Endodermal cell (in vitro differentiated cells): ENCODE measurements around the gene C4orf33. TPM values are rescaled to one million over a fixed set of nuclear protein-coding genes. Genes with fewer than 3 reads are reported as not detected.
A peak's percentile ranks its signal among the peaks of the same experiment; 100 is the strongest.

ENCODE experiments used
- DNase-seq: peaks from one replicate; pipeline ENCODE4 v3.0.0-alpha.2; 2017
- H3K27ac ChIP-seq: 2 replicates; pipeline ENCODE4 v1.5.1; 2013; ENCODE audit warnings: mild to moderate bottlenecking, low read depth, low read length, moderate library complexity
- H3K27me3 ChIP-seq: 2 replicates; pipeline ENCODE4 v1.6.1; 2013; ENCODE audit warnings: mild to moderate bottlenecking, low read length, moderate library complexity; ENCODE audit not compliant: insufficient read depth, control insufficient read depth, poor library complexity, severe bottlenecking
- H3K36me3 ChIP-seq: 2 replicates; pipeline ENCODE4 v1.7.0; 2013; ENCODE audit warnings: mild to moderate bottlenecking, low read length, moderate library complexity; ENCODE audit not compliant: control insufficient read depth, insufficient read depth
- H3K4me1 ChIP-seq: one replicate; pipeline ENCODE4 v1.7.0; 2013; ENCODE audit warnings: low read length; ENCODE audit not compliant: control insufficient read depth, insufficient read depth
- H3K4me3 ChIP-seq: 2 replicates; pipeline ENCODE4 v1.5.1; 2013; ENCODE audit warnings: mild to moderate bottlenecking, low read length, moderate library complexity
- H3K9ac ChIP-seq: 2 replicates; pipeline ENCODE4 v1.6.1; 2013; ENCODE audit warnings: mild to moderate bottlenecking, low read length, moderate library complexity; ENCODE audit not compliant: poor library complexity, severe bottlenecking; ENCODE audit errors: extremely low read depth
- H3K9me3 ChIP-seq: 2 replicates; pipeline ENCODE4 v1.6.1; 2013; ENCODE audit warnings: mild to moderate bottlenecking, low read length, moderate library complexity; ENCODE audit not compliant: control insufficient read depth
- H3K27ac Mint-ChIP-seq: 2 replicates; pipeline ENCODE4 v1.8.0; 2020; ENCODE audit warnings: mixed read lengths
- H3K27me3 Mint-ChIP-seq: 2 replicates; pipeline ENCODE4 v1.8.0; 2021; ENCODE audit warnings: mild to moderate bottlenecking, mixed read lengths; ENCODE audit not compliant: insufficient read depth
- H3K36me3 Mint-ChIP-seq: 2 replicates; pipeline ENCODE4 v1.8.0; 2020; ENCODE audit warnings: low read depth, mixed read lengths
- H3K4me1 Mint-ChIP-seq: 2 replicates; pipeline ENCODE4 v1.8.0; 2020; ENCODE audit warnings: mixed read lengths
- H3K4me3 Mint-ChIP-seq: 2 replicates; pipeline ENCODE4 v1.8.0; 2020; ENCODE audit warnings: mild to moderate bottlenecking, moderate library complexity, mixed read lengths
- H3K9me3 Mint-ChIP-seq: 2 replicates; pipeline ENCODE4 v1.8.0; 2020; ENCODE audit warnings: mild to moderate bottlenecking, mixed read lengths
- CTCF ChIP-seq: fragments of 200-600 bp; sonication (generic); conservative IDR thresholded peaks from 2 replicates; pipeline ENCODE4 v1.5.0; 2021; ENCODE audit warnings: antibody characterized with exemption, mild to moderate bottlenecking
- WGBS, 2 experiments: methylation state at CpG; one replicate each; pipeline versions ENCODE4 v1.1.5 to v1.1.7; 2013; ENCODE audit warnings: missing lambda C conversion rate in 2 of 2, mixed read lengths in 1 of 2; ENCODE audit not compliant: insufficient coverage in 1 of 2, insufficient read length in 1 of 2; 5-methylcytosine and 5-hydroxymethylcytosine counted together
- total RNA-seq, 2 donors: library from RNA; stranded (reverse); fragmentation: NEBNext Ultra II Directional in 1 of 2; extraction: Animal tissue kit (Norgen Biotek cat#: 25700) in 1 of 2; gene quantifications; 2 replicates in 1 of 2; 3 replicates in 1 of 2; pipeline ENCODE4 v1.2.1, GENCODE V29; 2021

C4orf33 gene
- total RNA-seq, 2 donors from 2014 or later = 3.6 to 6.1 TPM

GRCh38 chr4:129140521-129140920, 44.6 kb downstream of the C4orf33 start:
- H3K4me1 Mint-ChIP-seq = peaks cover 25% of the 10 kb centered on the region
- no peaks in the 10 kb centered on the region for H3K9me3 ChIP-seq
- no peak for DNase-seq
- H3K9me3 Mint-ChIP-seq = no peaks in the 10 kb centered on the region
- peaks cover 10% of the 10 kb centered on the region for H3K27me3 ChIP-seq
- H3K27ac ChIP-seq = no peak overlapping the region
- H3K36me3 ChIP-seq = no peaks in the 10 kb centered on the region
- H3K27ac Mint-ChIP-seq = no peak overlapping the region
- peaks cover 6% of the 10 kb centered on the region for H3K4me1 ChIP-seq
- H3K9ac ChIP-seq = no peak overlapping the region
- no peak overlapping the region for H3K4me3 ChIP-seq
- 69% methylated on average over 2 of the region's 2 CpGs; no CpG with 5 or more reads in 1 of the 2 experiments for WGBS, 2 experiments
- H3K4me3 Mint-ChIP-seq = no peak overlapping the region
- H3K27me3 Mint-ChIP-seq = peaks cover 24% of the 10 kb centered on the region
- TF ChIP-seq CTCF = peak; percentile 51
- H3K36me3 Mint-ChIP-seq = no peaks in the 10 kb centered on the region

GRCh38 chr4:129143359-129143758, 47.4 kb downstream of the C4orf33 start:
- TF ChIP-seq CTCF = no peak
- H3K9me3 ChIP-seq = no peaks in the 10 kb centered on the region
- no peak for DNase-seq
- peaks cover 2% of the 10 kb centered on the region for H3K27me3 Mint-ChIP-seq
- H3K9me3 Mint-ChIP-seq = no peaks in the 10 kb centered on the region
- H3K4me1 Mint-ChIP-seq = peaks cover 23% of the 10 kb centered on the region
- H3K27ac ChIP-seq = no peak overlapping the region
- no peak overlapping the region for H3K4me3 ChIP-seq
- no peak overlapping the region for H3K9ac ChIP-seq
- 80 to 89% methylated on average over 1 to 2 of the region's 2 CpGs for WGBS, 2 experiments
- H3K36me3 ChIP-seq = no peaks in the 10 kb centered on the region
- H3K36me3 Mint-ChIP-seq = no peaks in the 10 kb centered on the region
- H3K27me3 ChIP-seq = no peaks in the 10 kb centered on the region
- H3K27ac Mint-ChIP-seq = no peak overlapping the region
- no peak overlapping the region for H3K4me3 Mint-ChIP-seq
- H3K4me1 ChIP-seq = peaks cover 2% of the 10 kb centered on the region

GRCh38 chr4:129144755-129145206, 48.8 kb downstream of the C4orf33 start:
- no peaks in the 10 kb centered on the region for H3K27me3 Mint-ChIP-seq
- 93 to 94% methylated on average over 10 of the region's 10 CpGs for WGBS, 2 experiments
- no peak overlapping the region for H3K27ac Mint-ChIP-seq
- peaks cover 14% of the 10 kb centered on the region for H3K4me1 Mint-ChIP-seq
- no peak for DNase-seq
- no peaks in the 10 kb centered on the region for H3K36me3 ChIP-seq
- H3K9me3 ChIP-seq = no peaks in the 10 kb centered on the region
- no peak overlapping the region for H3K27ac ChIP-seq
- no peak overlapping the region for H3K9ac ChIP-seq
- H3K4me3 Mint-ChIP-seq = no peak overlapping the region
- no peak for TF ChIP-seq CTCF
- H3K27me3 ChIP-seq = no peaks in the 10 kb centered on the region
- H3K36me3 Mint-ChIP-seq = no peaks in the 10 kb centered on the region
- H3K4me1 ChIP-seq = no peaks in the 10 kb centered on the region
- no peak overlapping the region for H3K4me3 ChIP-seq
- H3K9me3 Mint-ChIP-seq = no peaks in the 10 kb centered on the region
